Testis (tissue), 2 donors: ENCODE results near the gene EVI5.

Experiments
- POLR2A ChIP-seq: fragments of 450-650 bp; IDR thresholded peaks from one replicate; pipeline ENCODE4 v1.6.1; 2017; ENCODE audit warnings: antibody characterized with exemption, mild to moderate bottlenecking, moderate library complexity
- TF ChIP-seq, protein P1 (sequence below), 3 experiments: fragments of 450-650 bp in 2 of 3; fragments of 200-600 bp in 1 of 3; sonication (generic) in 1 of 3; IDR thresholded peaks; one replicate each; pipeline ENCODE4 v1.5.1; 2016 to 2019; ENCODE audit warnings: antibody characterized with exemption in 3 of 3, mild to moderate bottlenecking in 2 of 3, moderate library complexity in 1 of 3

DNA sequence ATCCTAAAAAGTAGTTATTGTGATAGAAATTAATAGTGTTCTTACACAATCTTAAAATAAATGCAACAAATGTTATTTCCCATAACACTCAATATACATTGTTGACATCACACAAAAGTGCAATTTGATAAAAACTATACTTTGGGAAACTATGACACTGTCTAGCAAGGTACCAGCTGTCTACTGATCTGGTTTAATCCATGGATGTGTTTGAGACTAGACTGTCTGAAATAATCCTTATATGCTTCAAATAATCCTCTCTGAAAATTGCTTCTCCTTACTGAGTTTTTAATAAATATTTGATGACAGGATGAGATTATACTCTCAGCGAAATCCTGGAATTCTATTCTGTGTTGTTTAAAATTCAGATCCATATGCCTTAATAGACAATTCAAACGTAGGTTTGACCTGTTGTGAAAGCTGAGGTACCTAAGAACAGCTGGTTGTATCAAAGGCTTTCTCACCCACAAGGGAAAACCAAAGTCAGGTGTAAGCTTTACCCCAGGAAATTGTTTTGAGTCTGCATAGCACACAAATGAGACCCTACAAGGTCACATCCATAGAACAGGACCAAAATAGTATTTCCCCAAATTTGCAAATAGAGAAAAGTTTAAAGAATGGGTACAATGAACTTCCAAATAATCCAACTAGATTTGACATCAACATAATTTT is 289.4 kb downstream of the EVI5 start:
- TF ChIP-seq, protein P1, sequence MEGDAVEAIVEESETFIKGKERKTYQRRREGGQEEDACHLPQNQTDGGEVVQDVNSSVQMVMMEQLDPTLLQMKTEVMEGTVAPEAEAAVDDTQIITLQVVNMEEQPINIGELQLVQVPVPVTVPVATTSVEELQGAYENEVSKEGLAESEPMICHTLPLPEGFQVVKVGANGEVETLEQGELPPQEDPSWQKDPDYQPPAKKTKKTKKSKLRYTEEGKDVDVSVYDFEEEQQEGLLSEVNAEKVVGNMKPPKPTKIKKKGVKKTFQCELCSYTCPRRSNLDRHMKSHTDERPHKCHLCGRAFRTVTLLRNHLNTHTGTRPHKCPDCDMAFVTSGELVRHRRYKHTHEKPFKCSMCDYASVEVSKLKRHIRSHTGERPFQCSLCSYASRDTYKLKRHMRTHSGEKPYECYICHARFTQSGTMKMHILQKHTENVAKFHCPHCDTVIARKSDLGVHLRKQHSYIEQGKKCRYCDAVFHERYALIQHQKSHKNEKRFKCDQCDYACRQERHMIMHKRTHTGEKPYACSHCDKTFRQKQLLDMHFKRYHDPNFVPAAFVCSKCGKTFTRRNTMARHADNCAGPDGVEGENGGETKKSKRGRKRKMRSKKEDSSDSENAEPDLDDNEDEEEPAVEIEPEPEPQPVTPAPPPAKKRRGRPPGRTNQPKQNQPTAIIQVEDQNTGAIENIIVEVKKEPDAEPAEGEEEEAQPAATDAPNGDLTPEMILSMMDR (IDR thresholded peaks at IDR 0.05): no peak
- no peak for TF ChIP-seq POLR2A
